Fibroblast of peridontal ligament (primary cell): ENCODE results near the gene CCL1.

Experiments
- DNase-seq: peaks from one replicate; pipeline ENCODE4 v3.0.0-alpha.2; 2010; ENCODE audit errors: extremely low read depth

The CCL1 gene, protein sequence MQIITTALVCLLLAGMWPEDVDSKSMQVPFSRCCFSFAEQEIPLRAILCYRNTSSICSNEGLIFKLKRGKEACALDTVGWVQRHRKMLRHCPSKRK

DNA sequence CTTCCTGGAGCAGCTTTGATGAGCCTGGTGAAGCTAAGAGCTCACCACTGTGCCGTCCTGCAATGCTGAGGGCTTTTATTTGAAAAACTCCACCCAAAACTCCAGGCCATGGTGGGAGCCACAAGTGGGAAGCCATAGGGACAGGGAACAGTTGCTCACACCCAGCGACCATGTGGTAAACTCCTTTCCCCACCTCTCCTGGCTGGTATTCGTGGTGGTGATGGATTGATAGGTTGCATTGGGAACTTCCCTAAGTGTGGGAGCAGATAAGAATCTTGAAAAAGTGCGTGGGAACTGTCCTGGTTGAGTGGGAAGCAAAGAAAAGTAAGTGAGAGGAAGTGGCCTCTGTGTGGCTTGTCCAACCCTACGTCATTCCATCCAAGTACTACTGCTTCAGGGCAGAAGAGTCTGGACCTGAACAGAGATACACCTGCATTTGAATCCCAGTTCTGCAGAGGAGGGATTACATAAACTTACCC lies at the start of gene CCL1:
Gene CCL1 (minus strand): TSS at position 51 of the 479 bp plus-strand sequence. CDS start 72 bp downstream, outside the sequence.
- DNase-seq, result no peak

DNA sequence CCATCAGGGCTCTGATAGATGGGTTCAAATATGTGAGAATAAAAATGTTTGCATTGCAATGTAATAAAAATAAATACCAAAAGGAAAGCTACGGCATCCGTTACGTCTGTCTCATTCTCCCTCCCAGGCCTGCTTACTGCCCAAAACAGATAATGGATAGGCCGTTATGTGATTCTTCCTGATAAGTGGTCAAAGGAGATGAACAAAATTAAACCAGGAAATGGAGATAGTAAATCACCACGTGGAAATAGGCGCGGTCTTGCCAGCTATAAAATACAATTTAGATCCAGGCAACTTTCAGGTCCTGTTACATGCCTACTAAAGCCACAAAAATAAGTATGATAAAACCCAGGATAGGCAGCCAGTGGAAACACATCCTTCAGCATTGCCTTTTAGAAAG lies 49.5 kb upstream of the CCL1 start:
- no peak for DNase-seq

DNA sequence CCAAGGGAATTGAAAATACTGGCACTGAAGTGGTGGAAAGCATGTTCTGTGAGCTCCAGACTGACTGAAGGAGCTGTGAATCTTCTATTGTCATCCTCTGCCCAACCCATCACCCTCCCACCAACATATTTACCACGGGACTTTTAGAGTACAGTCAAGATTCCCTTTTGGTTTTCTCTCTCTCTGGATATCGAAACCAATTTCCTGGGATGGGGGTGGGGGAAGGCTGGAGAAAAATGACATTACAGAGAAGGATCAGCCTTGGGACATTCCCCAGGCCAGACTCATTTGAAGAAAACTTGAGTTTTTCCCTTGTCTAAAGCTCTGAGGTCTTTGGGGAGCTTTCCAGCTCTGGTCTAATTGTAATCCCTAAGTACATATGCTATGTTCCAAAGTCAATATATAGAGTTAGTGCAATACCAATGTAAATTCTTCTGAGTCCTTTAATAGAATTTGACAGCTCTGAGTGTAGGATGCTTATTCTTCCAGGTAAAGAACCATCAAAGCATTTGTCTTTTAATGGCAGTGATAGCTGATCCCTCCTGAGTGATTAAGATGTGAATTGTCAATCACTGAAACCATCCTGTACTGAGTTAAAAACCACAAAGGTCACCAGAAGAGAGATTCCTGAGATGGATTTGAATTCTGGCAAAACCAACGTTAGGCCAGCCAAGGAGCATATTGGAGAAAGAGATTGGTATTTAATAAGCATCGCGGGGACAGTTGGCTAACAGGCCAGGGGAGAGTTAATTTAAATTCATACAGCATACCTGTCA lies 48.8 kb upstream of the CCL1 start:
- DNase-seq, result no peak

DNA sequence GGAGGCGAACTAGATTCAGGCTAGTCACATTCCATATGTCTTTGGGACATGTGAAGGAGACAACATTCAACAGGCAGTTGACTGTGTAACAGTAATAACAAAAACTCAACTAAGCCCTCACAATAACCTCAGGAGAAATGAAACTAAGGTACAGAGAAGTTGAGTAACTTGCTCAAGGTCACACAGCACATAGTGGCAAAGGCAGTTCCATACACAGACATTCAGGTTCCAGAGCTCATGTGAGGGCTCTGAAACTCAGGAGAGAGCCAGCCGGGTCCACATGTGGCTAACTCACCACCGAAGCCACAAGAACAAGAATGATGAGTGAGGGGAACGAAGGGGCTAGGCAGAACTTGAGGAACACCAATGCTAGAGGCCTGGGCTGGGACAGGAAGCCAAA lies 46.3 kb upstream of the CCL1 start:
- DNase-seq, result no peak

DNA sequence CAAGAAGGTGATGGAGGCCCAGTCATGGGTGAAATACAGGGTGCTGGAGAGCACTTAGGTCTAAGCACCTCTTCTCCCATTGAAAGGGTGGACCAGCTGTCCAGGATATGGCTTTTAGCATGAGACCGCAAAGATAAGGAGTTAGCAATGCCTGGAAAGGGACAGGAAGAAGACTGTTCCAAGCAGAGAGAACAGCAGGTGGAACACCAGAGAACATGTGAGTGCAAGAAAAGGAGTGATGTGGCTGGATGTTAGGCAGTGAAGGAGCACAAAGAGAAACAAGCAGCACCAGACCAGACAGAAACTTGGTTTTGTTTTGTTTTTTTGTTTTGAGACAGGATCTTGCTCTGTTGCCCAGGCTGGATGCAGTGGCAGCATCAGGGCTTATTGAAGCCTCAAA lies 45.4 kb upstream of the CCL1 start:
- no peak for DNase-seq

DNA sequence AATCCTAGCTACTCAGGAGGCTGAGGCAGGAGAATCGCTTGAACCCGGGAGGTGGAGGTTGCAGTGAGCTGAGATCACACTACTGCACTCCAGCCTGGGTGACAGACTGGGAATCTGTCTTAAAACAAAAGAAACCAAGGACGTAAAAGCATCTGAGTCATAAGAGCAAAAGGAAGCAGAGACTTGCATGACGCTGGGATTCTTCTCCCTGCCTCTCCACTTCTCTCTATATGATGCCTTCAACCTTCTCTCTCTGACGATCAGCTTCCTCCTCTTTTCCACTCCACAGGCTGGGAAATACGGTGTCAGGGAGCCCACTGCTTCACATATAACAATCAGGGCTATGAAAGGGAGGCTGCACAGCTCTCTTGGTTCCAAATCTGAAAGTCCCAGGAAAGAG lies 43.2 kb upstream of the CCL1 start:
- DNase-seq, result no peak

DNA sequence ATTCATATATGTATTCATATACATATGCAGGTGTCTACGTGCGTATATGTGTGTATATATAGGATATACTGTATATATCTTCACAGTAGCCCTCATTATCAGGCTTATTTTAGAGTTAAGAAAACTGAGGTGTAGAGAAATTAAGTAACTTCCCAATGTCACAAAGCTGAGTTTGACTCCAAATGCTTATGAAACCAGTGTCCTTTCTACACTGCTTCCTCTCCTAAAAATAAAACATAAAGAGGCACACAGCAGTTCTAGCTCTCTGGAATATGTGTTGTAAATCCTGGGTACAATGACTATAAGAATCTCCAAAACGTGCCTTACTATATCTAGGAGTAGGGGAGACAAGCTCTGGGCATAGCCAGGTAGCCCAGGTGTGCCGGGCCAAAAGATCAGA lies 40.0 kb upstream of the CCL1 start:
- no peak for DNase-seq

DNA sequence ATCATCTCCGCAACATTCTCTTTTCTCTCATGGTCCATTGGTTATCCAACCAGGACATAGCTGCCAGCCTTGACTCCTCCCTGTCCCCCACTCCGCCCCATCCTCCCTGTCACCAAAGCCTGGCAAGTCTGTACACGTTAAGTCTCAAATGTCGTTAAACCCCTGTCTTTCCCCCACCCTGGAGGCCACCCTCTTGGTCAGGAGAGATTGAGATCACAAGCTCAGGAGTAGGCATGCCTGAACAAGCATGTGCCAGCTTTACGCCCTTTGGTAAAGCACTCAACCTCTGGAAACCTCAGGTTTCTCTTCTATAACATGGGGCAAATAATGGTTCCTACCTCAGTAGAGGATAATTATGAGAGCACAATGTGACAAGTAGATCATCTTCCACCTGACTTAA lies 38.1 kb upstream of the CCL1 start:
- DNase-seq, result no peak

DNA sequence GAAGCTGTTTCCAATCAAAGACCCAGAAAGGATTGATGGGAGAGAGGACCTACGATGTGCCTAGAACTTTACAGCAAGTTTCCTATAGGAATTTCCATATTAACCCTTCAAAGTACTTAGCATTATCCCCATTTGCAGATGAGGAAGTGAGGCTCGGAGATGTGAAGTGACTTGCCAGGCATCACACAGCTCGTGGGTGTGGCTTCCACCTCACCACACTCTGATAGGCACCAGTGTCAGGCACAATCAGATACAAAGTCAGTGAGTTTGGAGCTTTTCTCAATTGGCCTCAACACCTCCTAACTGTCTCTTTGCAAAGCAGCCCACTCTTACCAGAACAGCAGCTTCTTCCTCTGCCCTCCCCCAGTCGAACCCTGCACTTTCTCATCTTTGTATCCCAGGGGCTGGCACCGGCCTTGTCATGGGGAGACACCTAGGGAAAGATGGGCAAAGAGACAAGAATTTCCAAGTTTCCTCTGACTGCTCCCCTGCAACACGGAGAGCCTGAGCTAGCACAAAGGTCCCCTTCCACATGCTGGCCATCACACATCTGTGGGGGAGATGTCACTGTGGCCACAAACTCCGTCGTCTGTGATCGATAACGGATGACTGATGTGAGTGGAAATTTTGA lies 37.4 kb upstream of the CCL1 start:
- DNase-seq, result no peak

DNA sequence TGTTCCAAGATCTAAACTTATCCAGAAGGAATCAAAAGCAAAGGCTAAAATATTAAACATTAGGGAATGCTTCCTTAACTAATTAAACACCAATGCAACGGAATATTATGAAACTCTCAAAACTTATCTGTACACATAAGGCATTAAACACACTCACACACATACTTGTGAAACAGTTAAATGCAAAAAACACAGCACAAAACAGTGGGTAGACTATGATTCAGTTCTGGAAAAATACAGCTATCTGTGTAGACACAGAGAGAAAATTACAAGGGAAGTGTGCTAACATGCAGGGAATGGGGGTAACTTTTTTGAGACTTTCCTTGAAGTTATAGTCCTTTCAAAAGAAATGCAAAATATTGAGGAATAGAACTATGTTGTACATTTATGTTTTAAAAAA lies 36.7 kb upstream of the CCL1 start:
- no peak for DNase-seq

DNA sequence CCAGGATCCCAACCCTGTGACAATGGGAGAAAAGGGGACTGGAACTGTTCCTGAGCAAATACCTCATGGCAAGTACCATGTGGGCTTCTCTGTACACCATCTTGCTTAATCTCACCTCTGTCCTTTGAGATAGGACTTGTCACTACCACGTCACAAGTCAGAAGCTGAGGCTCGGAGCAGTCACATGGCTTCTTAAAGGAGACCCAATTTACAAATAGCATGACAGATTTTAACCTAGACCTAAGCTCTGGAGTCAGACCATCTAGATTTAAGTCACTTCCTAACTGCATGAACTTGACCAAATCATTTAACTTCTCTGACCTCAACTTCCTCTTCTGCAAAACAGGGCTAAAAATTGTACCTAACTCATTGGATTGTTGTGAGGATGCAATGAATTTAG lies 36.0 kb upstream of the CCL1 start:
- no peak for DNase-seq

DNA sequence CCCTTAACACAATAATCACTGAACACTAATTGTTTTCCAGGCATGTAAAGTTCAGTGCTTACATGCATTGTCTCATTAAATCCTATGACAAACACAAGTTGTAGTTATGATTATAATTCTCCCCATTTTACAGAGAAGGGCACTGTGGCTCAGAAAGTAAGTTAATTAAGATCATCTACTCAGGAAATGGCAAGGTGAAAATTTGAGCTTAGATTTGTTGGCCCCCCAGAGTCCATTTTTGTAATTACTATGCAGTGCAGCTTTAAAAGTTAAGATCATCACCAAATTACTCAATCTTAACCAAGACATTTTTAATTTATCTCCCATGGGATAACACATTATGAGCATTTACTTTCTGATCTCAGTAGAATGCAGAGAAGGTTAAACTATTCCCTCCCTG lies 34.2 kb upstream of the CCL1 start:
- DNase-seq, result no peak

DNA sequence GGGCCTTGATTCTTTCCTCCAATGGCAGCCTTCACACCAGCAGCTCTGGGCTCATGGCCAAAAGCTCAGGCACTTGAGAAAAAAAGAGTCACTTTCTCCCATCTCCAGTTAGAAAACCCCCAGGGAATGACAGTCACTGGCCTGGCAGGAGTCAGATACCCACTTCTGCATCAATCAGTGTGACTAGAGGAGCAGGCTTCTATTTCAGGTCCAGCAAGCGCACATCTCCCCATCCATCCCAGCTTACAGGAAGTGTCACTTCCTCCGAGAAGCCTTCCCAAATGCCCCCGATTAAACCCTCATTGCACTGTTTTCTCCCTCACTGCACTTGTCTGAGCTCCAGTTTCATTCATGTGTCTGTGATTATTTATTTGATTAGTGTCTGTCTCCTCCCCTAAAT lies 30.4 kb upstream of the CCL1 start:
- no peak for DNase-seq

DNA sequence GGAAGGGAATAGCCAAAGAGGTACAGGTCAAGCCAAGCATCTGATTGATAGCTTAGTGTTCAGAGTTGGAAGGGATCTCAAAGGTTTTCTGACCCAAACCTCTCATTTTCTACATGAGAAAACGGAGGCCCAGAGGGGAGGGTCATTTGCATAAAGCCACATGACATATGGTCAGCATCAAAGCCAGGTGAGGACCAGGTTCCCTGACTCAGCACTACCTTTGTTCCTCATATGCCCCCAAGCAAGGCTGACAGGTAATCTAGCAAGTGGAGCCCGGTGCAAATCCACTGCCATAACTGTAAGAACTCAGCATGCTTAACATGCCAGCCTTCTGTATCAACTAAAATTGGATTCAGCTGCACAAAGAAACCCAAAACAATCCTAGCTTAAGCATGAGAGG lies 28.2 kb upstream of the CCL1 start:
- no peak for DNase-seq

DNA sequence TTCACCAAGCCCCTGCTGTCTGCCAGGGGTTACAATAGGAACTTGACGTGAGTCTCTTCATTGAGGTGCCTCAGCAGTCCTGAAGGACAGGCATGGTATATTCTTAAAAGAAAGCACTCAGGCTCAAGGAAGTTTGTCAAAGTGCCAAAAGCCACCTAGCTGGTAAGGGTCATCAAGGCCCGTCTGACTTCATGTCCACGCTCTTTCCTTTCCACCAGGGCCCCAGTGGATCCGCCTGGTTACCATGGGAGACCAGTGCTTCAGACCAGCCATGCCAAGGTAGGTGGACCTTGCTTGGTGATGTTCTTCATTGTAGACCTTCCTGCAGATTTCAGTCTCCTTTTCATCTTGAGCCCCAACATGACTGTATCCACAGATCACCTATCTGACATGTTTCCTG lies 27.6 kb upstream of the CCL1 start:
- no peak for DNase-seq

DNA sequence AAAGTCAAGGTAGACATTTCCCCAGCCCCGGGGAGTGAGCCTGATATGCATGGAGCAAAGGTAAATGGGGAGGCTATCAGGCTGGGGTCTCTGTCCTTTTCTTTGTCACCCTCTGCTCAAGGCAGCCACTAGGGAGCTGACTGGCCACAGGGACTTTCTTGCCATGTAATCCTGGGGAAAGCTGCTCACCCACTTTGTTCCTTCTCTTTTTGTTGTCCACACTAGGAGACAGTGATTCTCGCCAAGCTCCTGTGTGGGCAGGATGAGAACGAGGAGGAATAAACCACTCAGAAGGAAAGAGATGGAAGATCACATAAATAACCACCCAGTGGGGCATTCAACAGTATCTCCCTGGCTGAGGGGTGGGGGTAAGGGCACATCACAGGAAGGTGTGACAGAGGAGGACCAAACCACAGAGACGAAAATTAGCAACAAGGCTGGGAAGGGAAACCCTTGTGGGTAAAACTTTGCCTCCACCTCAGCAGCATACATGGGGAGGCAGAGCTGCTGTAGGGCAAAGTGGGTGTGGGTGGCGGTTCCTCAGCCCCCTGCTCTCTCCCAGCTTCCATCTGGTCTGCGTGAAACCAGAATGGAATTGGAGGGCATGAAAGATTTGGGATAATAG lies 26.2 kb upstream of the CCL1 start:
- no peak for DNase-seq

DNA sequence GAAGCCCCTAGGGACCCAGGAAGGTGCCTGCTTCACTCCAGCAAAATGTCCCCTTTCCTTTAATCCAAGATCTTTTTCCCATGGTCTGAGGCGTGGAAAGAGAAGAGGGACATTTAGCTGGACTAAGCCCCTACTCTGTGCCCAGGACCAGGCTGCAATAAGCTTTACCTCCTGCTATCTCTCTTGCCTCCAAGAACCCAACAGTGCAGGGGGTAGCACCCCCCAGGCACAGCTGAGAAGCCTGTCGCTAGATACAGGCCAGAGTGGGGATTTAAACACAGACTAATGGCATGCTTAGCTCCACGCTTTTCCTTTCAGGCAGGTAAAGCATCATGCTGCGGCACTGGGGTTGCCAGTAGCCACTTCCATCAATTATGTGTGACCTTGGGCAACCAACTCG lies 24.5 kb upstream of the CCL1 start:
- no peak for DNase-seq

DNA sequence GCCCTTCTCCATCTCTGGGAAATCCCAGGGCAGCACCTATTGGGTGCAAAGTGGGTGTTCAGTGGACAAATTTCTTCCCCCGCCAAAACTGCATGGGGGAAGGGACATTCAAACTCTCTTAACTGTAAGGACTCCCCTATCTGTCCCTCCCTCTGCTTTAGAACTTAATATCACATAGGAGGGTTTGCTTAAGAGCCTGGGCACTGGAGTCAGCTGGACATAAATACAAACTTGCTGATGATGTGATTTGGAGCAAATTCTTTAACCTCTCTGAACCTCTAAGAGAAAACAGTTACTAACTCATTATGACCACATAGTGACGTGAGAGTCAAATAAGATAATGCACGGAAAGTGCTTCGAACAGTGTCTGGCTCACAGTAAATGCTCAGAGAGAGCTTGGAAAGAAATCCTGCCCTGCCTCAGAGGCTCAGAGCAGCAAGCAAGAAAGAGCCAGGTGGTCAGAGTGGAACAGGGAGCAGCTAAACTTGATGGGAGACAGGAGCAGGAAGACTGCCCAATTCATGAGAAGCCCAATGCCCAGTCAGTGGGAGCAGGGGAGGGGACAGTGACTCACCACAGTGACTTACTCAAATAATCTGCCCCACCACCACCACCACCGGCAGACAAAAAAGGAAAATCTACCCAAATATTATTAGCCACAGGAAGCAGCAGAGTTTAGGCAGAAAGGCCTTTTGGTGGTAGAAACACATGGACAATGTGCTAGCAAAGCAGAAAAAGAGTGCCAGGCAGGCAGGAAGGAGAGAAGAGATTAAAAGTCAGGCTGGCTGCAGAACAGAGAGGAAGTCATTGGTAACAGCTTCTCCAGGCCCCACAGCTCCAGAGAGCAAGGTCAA lies 23.9 kb upstream of the CCL1 start:
- DNase-seq, result no peak

DNA sequence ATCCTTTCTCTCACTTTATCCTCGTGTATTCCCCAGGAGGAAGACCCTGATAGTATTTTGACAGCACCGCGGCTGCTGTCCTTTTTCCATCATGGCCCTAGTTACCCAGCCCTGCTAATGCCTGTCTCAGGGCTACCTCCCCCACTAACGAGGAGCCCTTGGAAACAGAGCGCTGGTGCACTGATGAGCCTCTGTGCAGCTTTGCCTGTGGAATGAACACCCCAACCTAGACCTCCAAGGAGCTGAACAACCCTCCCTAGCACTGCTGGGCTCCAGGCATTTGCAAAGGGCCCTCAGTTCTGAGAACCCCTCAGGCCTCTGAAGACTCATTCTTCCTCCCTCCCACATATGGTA lies 23.3 kb upstream of the CCL1 start:
- no peak for DNase-seq

DNA sequence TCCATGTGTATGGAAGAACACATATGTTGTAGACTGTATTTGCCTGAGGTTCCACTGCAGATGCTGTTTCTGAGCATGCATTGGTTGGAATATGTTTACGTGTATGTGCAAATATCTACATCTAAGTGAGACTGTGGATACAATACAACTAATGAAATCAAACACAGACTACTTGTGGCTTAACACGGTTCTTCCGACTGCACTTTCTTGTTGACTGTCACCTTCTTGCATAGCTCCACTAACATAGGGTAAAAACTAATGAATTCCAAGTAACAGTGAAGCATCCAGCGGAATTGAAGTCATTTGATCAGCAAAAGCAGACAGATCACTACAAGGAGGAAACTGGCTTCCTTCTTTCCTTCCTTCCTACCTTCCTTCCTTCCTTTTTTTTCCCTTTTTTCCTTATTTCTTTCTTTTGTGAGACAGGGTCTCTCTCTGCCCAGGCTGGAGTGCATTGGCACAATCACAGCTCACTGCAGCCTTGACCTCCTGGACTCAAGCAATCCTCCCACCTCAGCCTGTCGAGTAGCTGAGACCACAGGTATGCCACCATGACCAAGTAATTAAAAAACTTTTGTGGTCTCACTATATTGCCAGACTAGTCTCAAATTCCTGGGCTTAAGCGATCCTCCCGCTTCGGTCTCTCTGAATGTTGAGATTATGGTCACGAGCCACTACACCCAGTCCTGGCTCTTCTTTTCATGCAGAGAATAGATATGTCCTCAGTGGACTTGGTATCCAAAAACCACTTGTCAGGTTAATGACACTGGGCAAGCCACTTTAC lies 22.0 kb upstream of the CCL1 start:
- no peak for DNase-seq

DNA sequence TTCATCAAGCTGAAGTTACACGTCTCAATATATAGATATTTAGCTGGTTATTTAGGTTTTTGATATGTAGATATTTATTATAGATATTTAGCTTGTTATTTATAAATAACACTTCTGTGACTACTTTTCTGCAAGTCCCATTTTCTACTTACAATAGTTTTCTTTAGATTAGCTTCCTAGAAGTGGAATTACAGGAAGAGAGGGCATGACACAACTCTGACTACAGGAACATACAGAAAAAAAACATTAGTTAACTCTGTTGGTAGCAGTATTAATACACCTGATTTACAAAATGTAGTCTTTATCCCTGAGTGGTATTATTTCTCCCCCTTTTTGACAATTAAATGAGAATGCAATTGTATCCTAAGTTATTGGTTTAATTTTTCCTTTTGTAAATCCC lies 21.2 kb upstream of the CCL1 start:
- no peak for DNase-seq
